Esophagus squamous epithelium (tissue), 4 donors: ENCODE results near the gene KATNAL1.

Source experiments
- CTCF ChIP-seq, 6 experiments: fragments of 450-650 bp in 4 of 6; fragments of 200-600 bp in 2 of 6; sonication (generic) in 2 of 6; IDR thresholded peaks; one replicate each; pipeline ENCODE4 v1.5.1; 2016 to 2019; ENCODE audit warnings: antibody characterized with exemption in 6 of 6, mild to moderate bottlenecking in 4 of 6, moderate library complexity in 4 of 6
- POLR2A ChIP-seq, 4 donors: fragments of 450-650 bp; IDR thresholded peaks; one replicate each; pipeline ENCODE4 v1.6.1; 2017; ENCODE audit warnings: antibody characterized with exemption in 4 of 4, mild to moderate bottlenecking in 4 of 4, moderate library complexity in 3 of 4

GRCh38 chr13:30321256-30321655, 13.9 kb upstream of the KATNAL1 start:
- TF ChIP-seq CTCF (IDR thresholded peaks at IDR 0.05): no peak
- TF ChIP-seq POLR2A (IDR thresholded peaks at IDR 0.05): no peak
